K562 (cell line): ENCODE data around the gene HADH.

ENCODE experiments used
- BRF2 ChIP-seq: IDR thresholded peaks from 3 replicates; pipeline ENCODE4 v1.6.1; 2011; ENCODE audit warnings: borderline replicate concordance, mild to moderate bottlenecking; ENCODE audit not compliant: insufficient read length, insufficient read depth
- CEBPZ ChIP-seq: fragments of 150-350 bp; IDR thresholded peaks from 2 replicates; pipeline ENCODE4 v1.6.1; 2014; ENCODE audit warnings: low read depth, mild to moderate bottlenecking, low read length, borderline replicate concordance
- CHD4 ChIP-seq: fragments of 200-600 bp; sonication (generic); IDR thresholded peaks from 3 replicates; pipeline ENCODE4 v1.6.1; 2012; ENCODE audit warnings: low read depth, mild to moderate bottlenecking, mixed read lengths, low read length, inconsistent platforms; ENCODE audit not compliant: insufficient read depth, insufficient replicate concordance, poor library complexity, severe bottlenecking
- CTCF ChIP-seq, 3 experiments: IDR thresholded peaks in 2 of 3; conservative IDR thresholded peaks in 1 of 3; 2 replicates each; pipeline ENCODE4 v1.5.1; 2011 to 2012; ENCODE audit warnings: low read length in 3 of 3, mild to moderate bottlenecking in 3 of 3, control low read depth in 2 of 3, improper control_type of control experiment in 1 of 3, inconsistent platforms in 1 of 3, low read depth in 1 of 3, mixed read lengths in 1 of 3, moderate library complexity in 1 of 3; ENCODE audit not compliant: insufficient read depth in 2 of 3
- JUN ChIP-seq, 2 experiments: sonication (generic) in 1 of 2; formaldehyde crosslinking in 1 of 2; IDR thresholded peaks; 2 replicates each; pipeline versions ENCODE4 v1.6.1 to v1.8.0; 2012 to 2022; ENCODE audit warnings: borderline replicate concordance in 2 of 2, mild to moderate bottlenecking in 2 of 2, improper control_type of control experiment in 1 of 2, low read depth in 1 of 2, low read length in 1 of 2, missing genetic modification reagents in 1 of 2
- ZSCAN29 ChIP-seq: fragments of 450-650 bp; IDR thresholded peaks from 2 replicates; pipeline ENCODE4 v1.6.1; 2017

GRCh38 chr4:108072300-108072699, 82.6 kb downstream of the HADH start:
- TF ChIP-seq BRF2, result no peak
- TF ChIP-seq CTCF (IDR thresholded peaks at IDR 0.05 in 2 of 3, conservative IDR thresholded peaks at IDR 0.05 in 1 of 3; ENCODE audit: insufficient read depth in 2 of 3, low read depth in 1 of 3, low read length in 3 of 3), result no peak
- TF ChIP-seq CEBPZ, result no peak
- TF ChIP-seq ZSCAN29, result no peak
- TF ChIP-seq JUN (IDR thresholded peaks at IDR 0.05; ENCODE audit: borderline replicate concordance, low read depth, low read length), result no peak
- no peak for TF ChIP-seq JUN (CRISPR knock-in tag; IDR thresholded peaks at IDR 0.05; ENCODE audit: borderline replicate concordance)
- TF ChIP-seq CHD4, result no peak
